Hypothalamus (tissue), 51 donors: ENCODE data around the gene TTK.
"Not testable (repeated sequence)": the region's sequence is repeated elsewhere in the genome, so short reads cannot be mapped to it uniquely, and the experiment has no call there.

Experiments used
- DNase-seq, 51 donors: peaks; one replicate each; lab custom pipeline; 2025; lab: John Stamatoyannopoulos, UW

The TTK gene

GRCh38 chr6:80020381-80021120 lies 16.1 kb downstream of the TTK start:
- DNase-seq = no peak

GRCh38 chr6:80021131-80021530 lies 16.7 kb downstream of the TTK start:
- no peak for DNase-seq

GRCh38 chr6:80021591-80021990 lies 17.1 kb downstream of the TTK start:
- no peak for DNase-seq

GRCh38 chr6:80022803-80023202 lies 18.4 kb downstream of the TTK start:
- no peak for DNase-seq

GRCh38 chr6:80028589-80028988 lies 24.1 kb downstream of the TTK start:
- no peak for DNase-seq

- no peak for DNase-seq
Observed at GRCh38 chr6:80029470-80029869, 25.0 kb downstream of the TTK start.

GRCh38 chr6:80048220-80048619 lies 43.8 kb downstream of the TTK start:
- DNase-seq = not testable (repeated sequence)

GRCh38 chr6:80060774-80061173 lies 56.3 kb downstream of the TTK start:
- no peak for DNase-seq

GRCh38 chr6:80068146-80068545 lies 63.7 kb downstream of the TTK start:
- not testable (repeated sequence) for DNase-seq

- DNase-seq = not testable (repeated sequence)
Observed at GRCh38 chr6:80070431-80070830, 66.0 kb downstream of the TTK start.

- DNase-seq = no peak
Observed at GRCh38 chr6:80077067-80077466, 72.6 kb downstream of the TTK start.

- no peak for DNase-seq
Observed at GRCh38 chr6:80088637-80089036, 84.2 kb downstream of the TTK start.

- DNase-seq = no peak
Observed at GRCh38 chr6:80091506-80091905, 87.1 kb downstream of the TTK start.
